Endothelial cell of umbilical vein (primary cell): ENCODE measurements around the gene AQP3. TPM values are rescaled to one million over a fixed set of nuclear protein-coding genes. Genes with fewer than 3 reads are reported as not detected.

ENCODE experiments used
- microRNA-seq: library from miRNA; unstranded; fragments of <30 nt; microRNA quantifications from one replicate; pipeline ENCODE4 v1.2.0, GENCODE V29; 2021; ENCODE audit warnings: borderline number of aligned reads, borderline replicate concordance
- polyA plus RNA-seq, 4 experiments: library from polyadenylated mRNA; depleted of rRNA in 3 of 4; stranded (reverse) in 3 of 4; unstranded in 1 of 4; fragments of >200 nt; gene quantifications; 2 replicates each; pipeline versions ENCODE4 v1.2.1 to v1.2.3, GENCODE V29; 2011 to 2012; ENCODE audit warnings: missing spikeins in 1 of 4
- small RNA-seq: library from RNA; depleted of rRNA; stranded (forward); fragments of <200 nt; gene quantifications from one replicate; pipeline ENCODE3, GENCODE V24; 2012; ENCODE audit warnings: low replicate concordance, low read depth; ENCODE audit not compliant: insufficient read depth, insufficient read length
- total RNA-seq: library from RNA; stranded (reverse); gene quantifications from 2 replicates; pipeline ENCODE4 v1.2.3, GENCODE V29; 2021

Gene AQP3
- total and polyA plus RNA-seq, 2 donors (not counting 3 experiments of a cell fraction or from before 2014, with no cell fraction given) = 0.93 to 1.8 TPM

Small RNA genes within 50 kb of the gene (microRNA-seq; reads per million reads assigned to microRNA genes)
- gene MIR6851 = not detected

Small RNA genes within 50 kb of the gene (small RNA-seq; reads per million reads assigned to genes)
- gene AL356218.2 (not detected), gene MIR6851 (not detected)

Other genes starting within 250 kb of the AQP3 start
- gene SPINK4, start 207.4 kb downstream of the AQP3 start, total RNA-seq = not detected in 2 replicates
- gene SPINK4, start 207.4 kb downstream of the AQP3 start, polyA plus RNA-seq = not detected in 2 replicates
- gene BAG1, start 182.9 kb downstream of the AQP3 start, total RNA-seq = 87.4 and 98.7 TPM in 2 replicates
- gene BAG1, start 182.9 kb downstream of the AQP3 start, polyA plus RNA-seq = 25.2 and 44.6 TPM in 2 replicates
- 54.5 and 55.8 TPM in 2 replicates for gene CHMP5, start 182.5 kb downstream of the AQP3 start, total RNA-seq
- gene CHMP5, start 182.5 kb downstream of the AQP3 start, polyA plus RNA-seq = 22.6 and 33.2 TPM in 2 replicates
- 21.7 and 22.1 TPM in 2 replicates for gene NFX1, start 157.1 kb downstream of the AQP3 start, total RNA-seq
- 17.4 and 19.3 TPM in 2 replicates for gene NFX1, start 157.1 kb downstream of the AQP3 start, polyA plus RNA-seq
- 2.3 and 3.7 TPM in 2 replicates for gene AQP7, start 45.0 kb downstream of the AQP3 start, total RNA-seq
- not detected in 2 replicates for gene AQP7, start 45.0 kb downstream of the AQP3 start, polyA plus RNA-seq
- 42.3 and 45.1 TPM in 2 replicates for gene NOL6, start 26.3 kb upstream of the AQP3 start, total RNA-seq
- 35.7 and 39.8 TPM in 2 replicates for gene NOL6, start 26.3 kb upstream of the AQP3 start, polyA plus RNA-seq
- 10.9 and 12.2 TPM in 2 replicates for gene ANKRD18B, start 76.7 kb upstream of the AQP3 start, total RNA-seq
- 0.92 and 1.4 TPM in 2 replicates for gene ANKRD18B, start 76.7 kb upstream of the AQP3 start, polyA plus RNA-seq